Activated naive CD4-positive, alpha-beta T cell treated with anti-CD3 and anti-CD28 coated beads for 36 hours (primary cell): Measurements from ENCODE around the gene HNRNPA2B1. TPM values are rescaled to one million over a fixed set of nuclear protein-coding genes. Genes with fewer than 3 reads are reported as not detected.
A peak's percentile ranks its signal among the peaks of the same experiment; 100 is the strongest.
"Not testable (repeated sequence)": the region's sequence is repeated elsewhere in the genome, so short reads cannot be mapped to it uniquely, and the experiment has no call there.

Source experiments
- CTCF ChIA-PET: fragments of 350-600 bp; sonication (Branson Sonifier 250); formaldehyde crosslinking; loops from one replicate; lab custom pipeline; 2021; ENCODE audit warnings: antibody characterized with exemption; lab: Charles Lee
- DNase-seq: peaks from one replicate; pipeline ENCODE4 v3.0.0-alpha.2; 2020
- H3K27ac Mint-ChIP-seq: one replicate; pipeline ENCODE4 v1.8.0; 2021; ENCODE audit warnings: mild to moderate bottlenecking, mixed read lengths
- H3K27me3 Mint-ChIP-seq: one replicate; pipeline ENCODE4 v1.8.0; 2021; ENCODE audit warnings: low read depth, mixed read lengths
- H3K36me3 Mint-ChIP-seq: one replicate; pipeline ENCODE4 v1.8.0; 2021; ENCODE audit warnings: low read depth, mixed read lengths
- H3K4me1 Mint-ChIP-seq: one replicate; pipeline ENCODE4 v1.8.0; 2021; ENCODE audit warnings: low read depth, mixed read lengths
- H3K4me3 Mint-ChIP-seq: one replicate; pipeline ENCODE4 v1.8.0; 2021; ENCODE audit warnings: mild to moderate bottlenecking, moderate library complexity, mixed read lengths
- H3K9me3 Mint-ChIP-seq: one replicate; pipeline ENCODE4 v1.8.0; 2021; ENCODE audit warnings: mixed read lengths
- intact Hi-C: fragments of 100-400 bp; cut with micrococcal nuclease; formaldehyde crosslinking; loops from one replicate; pipeline ENCODE4 v1.15.1; 2023
- total RNA-seq, 2 experiments: library from RNA; stranded (reverse); gene quantifications; one replicate each; pipeline ENCODE4 v1.2.3, GENCODE V29; 2021

HNRNPA2B1 gene
- total RNA-seq, 2 experiments from 2014 or later: 925 to 950 TPM

- Mint-ChIP-seq H3K4me3 (peak overlapping the region; percentile 100), H3K4me1 (peaks cover 60% of the 10 kb centered on the region), H3K27ac (peak overlapping the region; percentile 94), H3K36me3 (peaks cover 92% of the 10 kb centered on the region), H3K27me3 (no peaks in the 10 kb centered on the region), H3K9me3 (no peaks in the 10 kb centered on the region)
- intact Hi-C loops: no loop called here
- CTCF ChIA-PET: interaction anchor here (1.0 to 4.3 kb wide), 2 partner anchors 30 to 106 kb away, joined by 3 to 27 read pairs; no protein-coding TSS in a partner anchor
- no peak for DNase-seq
Measured at GRCh38 chr7:26195867-26196657, 4.5 kb downstream of the HNRNPA2B1 start.

- CTCF ChIA-PET: interaction anchor here (1.1 to 4.3 kb wide), 4 partner anchors 7 to 105 kb away, joined by 3 to 27 read pairs (median 4); partner anchors contain the start of gene NFE2L3
- Mint-ChIP-seq H3K9me3 (no peaks in the 10 kb centered on the region), H3K4me1 (peaks cover 66% of the 10 kb centered on the region), H3K4me3 (peak overlapping the region; percentile 100), H3K36me3 (peaks cover 95% of the 10 kb centered on the region), H3K27me3 (no peaks in the 10 kb centered on the region), H3K27ac (peak overlapping the region; percentile 94)
- intact Hi-C loops: no loop called here
- DNase-seq: no peak
Measured at GRCh38 chr7:26195182-26195581, 5.4 kb downstream of the HNRNPA2B1 start.

- intact Hi-C loops, H3K9me3 Mint-ChIP-seq, DNase-seq, H3K27me3 Mint-ChIP-seq: not testable (repeated sequence)
- Mint-ChIP-seq H3K4me3 (peak overlapping the region; percentile 60), H3K4me1 (peaks cover 68% of the 10 kb centered on the region), H3K36me3 (peaks cover 93% of the 10 kb centered on the region), H3K27ac (peak overlapping the region; percentile 90)
- CTCF ChIA-PET: interaction anchor here (1.1 to 4.3 kb wide), 4 partner anchors 8 to 104 kb away, joined by 3 to 27 read pairs (median 4); partner anchors contain the start of gene NFE2L3
Measured at GRCh38 chr7:26194764-26195163, 5.8 kb downstream of the HNRNPA2B1 start.

- no peaks in the 10 kb centered on the region for H3K9me3 Mint-ChIP-seq
- H3K4me3 Mint-ChIP-seq: peak overlapping the region; percentile 60
- no peaks in the 10 kb centered on the region for H3K27me3 Mint-ChIP-seq
- CTCF ChIA-PET: interaction anchor here (1.2 to 4.3 kb wide), 7 partner anchors 9 to 115 kb away, joined by 3 to 27 read pairs (median 5); partner anchors contain the start of gene NFE2L3
- intact Hi-C loops: no loop called here
- H3K36me3 Mint-ChIP-seq: peaks cover 93% of the 10 kb centered on the region
- H3K27ac Mint-ChIP-seq: peak overlapping the region; percentile 90
- no peak for DNase-seq
- peaks cover 78% of the 10 kb centered on the region for H3K4me1 Mint-ChIP-seq
Measured at GRCh38 chr7:26193432-26194207, 6.9 kb downstream of the HNRNPA2B1 start.

- Mint-ChIP-seq H3K36me3 (peaks cover 88% of the 10 kb centered on the region), H3K4me3 (peak overlapping the region; percentile 60), H3K9me3 (no peaks in the 10 kb centered on the region), H3K4me1 (peaks cover 85% of the 10 kb centered on the region), H3K27me3 (no peaks in the 10 kb centered on the region), H3K27ac (peak overlapping the region; percentile 90)
- DNase-seq: no peak
- CTCF ChIA-PET: interaction anchor here (0.6 to 2.2 kb wide), 9 partner anchors 35 to 882 kb away, joined by 3 to 18 read pairs (median 4); partner anchors contain the start of gene NFE2L3
- intact Hi-C loops: no loop called here
Measured at GRCh38 chr7:26192485-26193087, 8.0 kb downstream of the HNRNPA2B1 start.

GRCh38 chr7:26191974-26192479 lies 8.5 kb downstream of the HNRNPA2B1 start:
- Mint-ChIP-seq H3K27me3 (no peaks in the 10 kb centered on the region), H3K4me1 (peaks cover 88% of the 10 kb centered on the region), H3K4me3 (peak overlapping the region; percentile 36), H3K9me3 (no peaks in the 10 kb centered on the region), H3K36me3 (peaks cover 82% of the 10 kb centered on the region), H3K27ac (peak overlapping the region; percentile 90)
- no peak for DNase-seq
- intact Hi-C loops: no loop called here
- CTCF ChIA-PET: interaction anchor here (0.7 to 2.2 kb wide), 6 partner anchors 40 to 882 kb away, joined by 4 to 18 read pairs (median 4); partner anchors contain the start of gene NFE2L3

- H3K4me1 Mint-ChIP-seq: peaks cover 90% of the 10 kb centered on the region
- intact Hi-C loops: no loop called here
- DNase-seq: no peak
- CTCF ChIA-PET: interaction anchor here (0.7 to 2.2 kb wide), 7 partner anchors 9 to 174 kb away, joined by 3 to 18 read pairs (median 5); partner anchors contain the start of gene NFE2L3
- no peaks in the 10 kb centered on the region for H3K9me3 Mint-ChIP-seq
- H3K4me3 Mint-ChIP-seq: no peak overlapping the region
- peaks cover 78% of the 10 kb centered on the region for H3K36me3 Mint-ChIP-seq
- H3K27me3 Mint-ChIP-seq: no peaks in the 10 kb centered on the region
- H3K27ac Mint-ChIP-seq: peak overlapping the region; percentile 36
Measured at GRCh38 chr7:26191233-26191973, 9.1 kb downstream of the HNRNPA2B1 start.

- Mint-ChIP-seq H3K9me3 (no peaks in the 10 kb centered on the region), H3K4me1 (peaks cover 87% of the 10 kb centered on the region), H3K27me3 (no peaks in the 10 kb centered on the region), H3K4me3 (no peak overlapping the region), H3K36me3 (peaks cover 75% of the 10 kb centered on the region), H3K27ac (peak overlapping the region; percentile 26)
- CTCF ChIA-PET: interaction anchor here (0.7 to 1.4 kb wide), 3 partner anchors 10 to 175 kb away, joined by 3 to 5 read pairs (median 4); no protein-coding TSS in a partner anchor
- intact Hi-C loops: no loop called here
- no peak for DNase-seq
Measured at GRCh38 chr7:26190417-26190869, 10.1 kb downstream of the HNRNPA2B1 start.

GRCh38 chr7:26189697-26190096 lies 10.8 kb downstream of the HNRNPA2B1 start:
- CTCF ChIA-PET: interaction anchor here (1.1 to 3.4 kb wide), 5 partner anchors 8 to 175 kb away, joined by 3 to 35 read pairs (median 15); partner anchors contain the start of gene HNRNPA2B1
- H3K36me3 Mint-ChIP-seq: peaks cover 71% of the 10 kb centered on the region
- DNase-seq: no peak
- peaks cover 88% of the 10 kb centered on the region for H3K4me1 Mint-ChIP-seq
- no peaks in the 10 kb centered on the region for H3K9me3 Mint-ChIP-seq
- H3K4me3 Mint-ChIP-seq: no peak overlapping the region
- intact Hi-C loops: loop anchor here (2.0 to 5.0 kb wide), 2 partner anchors 99 to 297 kb away; no protein-coding TSS in a partner anchor
- peak overlapping the region; percentile 85 for H3K27ac Mint-ChIP-seq
- no peaks in the 10 kb centered on the region for H3K27me3 Mint-ChIP-seq

GRCh38 chr7:26188957-26189541 lies 11.5 kb downstream of the HNRNPA2B1 start:
- H3K36me3 Mint-ChIP-seq: peaks cover 71% of the 10 kb centered on the region

More at GRCh38 chr7:26188957-26189541, 11.5 kb downstream of the HNRNPA2B1 start:
- Mint-ChIP-seq H3K27me3 (no peaks in the 10 kb centered on the region), H3K4me3 (no peak overlapping the region), H3K4me1 (peaks cover 86% of the 10 kb centered on the region), H3K27ac (peak overlapping the region; percentile 85), H3K9me3 (no peaks in the 10 kb centered on the region)
- DNase-seq: no peak
- CTCF ChIA-PET: interaction anchor here (0.6 to 3.4 kb wide), 10 partner anchors 9 to 296 kb away, joined by 3 to 35 read pairs (median 8); partner anchors contain the start of genes HNRNPA2B1 and NFE2L3
- intact Hi-C loops: loop anchor here (1.0 to 5.0 kb wide), 5 partner anchors 8 to 297 kb away; no protein-coding TSS in a partner anchor
